ENCODE data around the gene SHB. TPM values are rescaled to one million over a fixed set of nuclear protein-coding genes. Genes with fewer than 3 reads are reported as not detected.

The SHB gene
- total RNA-seq, 1 experiment from 2014 or later, result 29.6 TPM

GRCh38 chr9:37963936-37964739, 104.9 kb downstream of the SHB start:
- H3K9me3 Mint-ChIP-seq (ENCODE audit: unreplicated experiment), result no peaks in the 10 kb centered on the region

GRCh38 chr9:37961351-37961750, 107.7 kb downstream of the SHB start:
- TF ChIP-seq CTCF (IDR thresholded peaks at IDR 0.05; ENCODE audit: unreplicated experiment), result no peak
- H3K9me3 Mint-ChIP-seq (ENCODE audit: unreplicated experiment), result no peaks in the 10 kb centered on the region
- intact Hi-C loops (cut with micrococcal nuclease), result no loop called here
- peaks cover 23% of the 10 kb centered on the region for H3K4me1 Mint-ChIP-seq (ENCODE audit: insufficient read depth, unreplicated experiment)
- ChIA-PET CTCF (interaction anchor here (0.7 to 2.9 kb wide), 3 partner anchors 10 to 99 kb away, joined by 4 to 14 read pairs (median 5); no protein-coding TSS in a partner anchor), POLR2A (interaction anchor here (1.1 to 2.0 kb wide), 2 partner anchors 45 to 106 kb away, joined by 3 to 6 read pairs; no protein-coding TSS in a partner anchor)
- DNase-seq (ENCODE audit: unreplicated experiment), result no peak
- no peaks in the 10 kb centered on the region for H3K36me3 Mint-ChIP-seq (ENCODE audit: insufficient read depth, unreplicated experiment)
- no TSS peak for BruUV-seq (replicated peaks)
- no peak overlapping the region for H3K27ac Mint-ChIP-seq (ENCODE audit: low read depth, unreplicated experiment)
- H3K27me3 Mint-ChIP-seq (ENCODE audit: insufficient read depth, unreplicated experiment), result no peaks in the 10 kb centered on the region
- H3K4me3 Mint-ChIP-seq (ENCODE audit: unreplicated experiment), result no peak overlapping the region

More at GRCh38 chr9:37963936-37964739, 104.9 kb downstream of the SHB start:
- Mint-ChIP-seq H3K36me3 (ENCODE audit: insufficient read depth, unreplicated experiment) (no peaks in the 10 kb centered on the region), H3K27me3 (ENCODE audit: insufficient read depth, unreplicated experiment) (no peaks in the 10 kb centered on the region), H3K27ac (ENCODE audit: low read depth, unreplicated experiment) (peak overlapping the region; percentile 92), H3K4me3 (ENCODE audit: unreplicated experiment) (no peak overlapping the region), H3K4me1 (ENCODE audit: insufficient read depth, unreplicated experiment) (peaks cover 50% of the 10 kb centered on the region)
- ChIA-PET CTCF (interaction anchor here (2.9 kb wide), 1 partner anchor 42 kb away, joined by 14 read pairs; no protein-coding TSS in a partner anchor), POLR2A (no interaction called here)
- BruUV-seq (replicated peaks), result no TSS peak
- intact Hi-C loops (cut with micrococcal nuclease), result no loop called here
- TF ChIP-seq CTCF (IDR thresholded peaks at IDR 0.05; ENCODE audit: unreplicated experiment), result no peak
- peak; percentile 89 for DNase-seq (ENCODE audit: unreplicated experiment)

- Mint-ChIP-seq H3K27ac (ENCODE audit: low read depth, unreplicated experiment) (no peak overlapping the region), H3K27me3 (ENCODE audit: insufficient read depth, unreplicated experiment) (no peaks in the 10 kb centered on the region), H3K4me3 (ENCODE audit: unreplicated experiment) (no peak overlapping the region), H3K4me1 (ENCODE audit: insufficient read depth, unreplicated experiment) (peaks cover 22% of the 10 kb centered on the region), H3K36me3 (ENCODE audit: insufficient read depth, unreplicated experiment) (no peaks in the 10 kb centered on the region), H3K9me3 (ENCODE audit: unreplicated experiment) (no peaks in the 10 kb centered on the region)
- intact Hi-C loops (cut with micrococcal nuclease), result no loop called here
- ChIA-PET POLR2A (no interaction called here), CTCF (interaction anchor here (2.0 kb wide), 1 partner anchor 39 kb away, joined by 6 read pairs; no protein-coding TSS in a partner anchor)
- no TSS peak for BruUV-seq (replicated peaks)
- DNase-seq (ENCODE audit: unreplicated experiment), result no peak
- no peak for TF ChIP-seq CTCF (IDR thresholded peaks at IDR 0.05; ENCODE audit: unreplicated experiment)
These were observed 108.4 kb downstream of the SHB start for GRCh38 chr9:37960631-37961030.

GRCh38 chr9:37959976-37960375, 109.1 kb downstream of the SHB start:
- ChIA-PET CTCF (interaction anchor here (0.6 to 2.0 kb wide), 2 partner anchors 38 to 110 kb away, joined by 3 to 6 read pairs; no protein-coding TSS in a partner anchor), POLR2A (no interaction called here)
- Mint-ChIP-seq H3K4me1 (ENCODE audit: insufficient read depth, unreplicated experiment) (peaks cover 21% of the 10 kb centered on the region), H3K4me3 (ENCODE audit: unreplicated experiment) (no peak overlapping the region), H3K27me3 (ENCODE audit: insufficient read depth, unreplicated experiment) (no peaks in the 10 kb centered on the region), H3K9me3 (ENCODE audit: unreplicated experiment) (no peaks in the 10 kb centered on the region), H3K36me3 (ENCODE audit: insufficient read depth, unreplicated experiment) (no peaks in the 10 kb centered on the region), H3K27ac (ENCODE audit: low read depth, unreplicated experiment) (no peak overlapping the region)
- intact Hi-C loops (cut with micrococcal nuclease), result no loop called here
- no peak for TF ChIP-seq CTCF (IDR thresholded peaks at IDR 0.05; ENCODE audit: unreplicated experiment)
- no TSS peak for BruUV-seq (replicated peaks)
- DNase-seq (ENCODE audit: unreplicated experiment), result no peak
